ENCODE results near the gene TAP1. TPM values are rescaled to one million over a fixed set of nuclear protein-coding genes. Genes with fewer than 3 reads are reported as not detected.

The TAP1 gene
- total RNA-seq, 1 experiment from 2014 or later = 13.6 TPM

DNA sequence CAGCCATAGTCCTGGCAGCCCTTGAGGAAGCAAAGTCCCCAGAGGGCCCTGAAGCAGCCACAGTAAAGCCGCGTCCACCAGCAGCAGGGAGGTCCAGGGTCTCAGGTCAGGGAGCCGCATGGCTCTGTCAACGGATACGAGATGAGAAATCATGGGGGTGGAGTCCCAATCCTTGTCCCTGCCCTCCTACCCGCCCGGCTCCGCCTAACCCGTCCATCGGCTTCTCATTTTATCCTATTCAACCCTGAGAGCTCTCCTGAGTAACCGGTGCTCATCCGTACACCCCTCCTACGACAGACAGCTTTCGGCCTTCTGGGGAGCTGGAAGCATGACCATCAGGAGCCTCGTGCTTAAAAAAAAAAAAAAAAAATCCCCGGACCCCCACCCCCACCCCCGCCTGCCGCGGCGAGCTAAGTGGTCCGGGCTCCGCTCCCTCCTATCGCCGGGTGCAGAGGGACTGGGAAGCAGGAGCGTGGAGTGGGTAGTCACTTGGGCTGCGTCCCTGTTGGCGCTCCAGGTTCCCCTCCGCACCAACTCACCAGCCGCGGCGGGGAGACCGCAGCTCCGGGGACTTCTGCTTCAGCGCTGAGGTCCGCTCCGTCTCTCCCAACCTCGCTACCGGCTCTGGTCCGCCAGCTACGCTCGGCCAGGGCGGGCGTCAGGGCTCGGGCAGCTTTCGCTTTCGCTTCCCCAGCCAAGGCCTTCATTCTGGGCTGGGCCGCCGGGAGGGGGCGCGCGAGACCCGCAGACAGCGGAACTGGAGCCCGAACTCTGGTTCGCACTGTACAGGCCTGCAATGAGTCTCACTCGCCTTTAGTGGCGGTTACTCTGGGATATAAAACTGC is 15.2 kb downstream of the TAP1 start, which contains the start of gene TAP2 (continued):
- TF ChIP-seq SMAD4 (CRISPR knock-in tag; IDR thresholded peaks at IDR 0.05) (no peak), ETV6 (CRISPR knock-in tag; IDR thresholded peaks at IDR 0.05) (no peak), SP1 (CRISPR knock-in tag; conservative IDR thresholded peaks at IDR 0.05) (no peak; the same call in 1 of the 2 replicates), IRF2 (CRISPR knock-in tag; IDR thresholded peaks at IDR 0.05; ENCODE audit: borderline replicate concordance, low read depth) (peak; percentile 96), ZBTB21 (CRISPR knock-in tag; IDR thresholded peaks at IDR 0.05; ENCODE audit: borderline replicate concordance) (no peak), HMGA2 (CRISPR knock-in tag; IDR thresholded peaks at IDR 0.05) (no peak)
- TF ChIP-seq, protein P1, sequence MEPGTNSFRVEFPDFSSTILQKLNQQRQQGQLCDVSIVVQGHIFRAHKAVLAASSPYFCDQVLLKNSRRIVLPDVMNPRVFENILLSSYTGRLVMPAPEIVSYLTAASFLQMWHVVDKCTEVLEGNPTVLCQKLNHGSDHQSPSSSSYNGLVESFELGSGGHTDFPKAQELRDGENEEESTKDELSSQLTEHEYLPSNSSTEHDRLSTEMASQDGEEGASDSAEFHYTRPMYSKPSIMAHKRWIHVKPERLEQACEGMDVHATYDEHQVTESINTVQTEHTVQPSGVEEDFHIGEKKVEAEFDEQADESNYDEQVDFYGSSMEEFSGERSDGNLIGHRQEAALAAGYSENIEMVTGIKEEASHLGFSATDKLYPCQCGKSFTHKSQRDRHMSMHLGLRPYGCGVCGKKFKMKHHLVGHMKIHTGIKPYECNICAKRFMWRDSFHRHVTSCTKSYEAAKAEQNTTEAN (CRISPR knock-in tag; IDR thresholded peaks at IDR 0.05) = no peak
- TF ChIP-seq, protein P2, sequence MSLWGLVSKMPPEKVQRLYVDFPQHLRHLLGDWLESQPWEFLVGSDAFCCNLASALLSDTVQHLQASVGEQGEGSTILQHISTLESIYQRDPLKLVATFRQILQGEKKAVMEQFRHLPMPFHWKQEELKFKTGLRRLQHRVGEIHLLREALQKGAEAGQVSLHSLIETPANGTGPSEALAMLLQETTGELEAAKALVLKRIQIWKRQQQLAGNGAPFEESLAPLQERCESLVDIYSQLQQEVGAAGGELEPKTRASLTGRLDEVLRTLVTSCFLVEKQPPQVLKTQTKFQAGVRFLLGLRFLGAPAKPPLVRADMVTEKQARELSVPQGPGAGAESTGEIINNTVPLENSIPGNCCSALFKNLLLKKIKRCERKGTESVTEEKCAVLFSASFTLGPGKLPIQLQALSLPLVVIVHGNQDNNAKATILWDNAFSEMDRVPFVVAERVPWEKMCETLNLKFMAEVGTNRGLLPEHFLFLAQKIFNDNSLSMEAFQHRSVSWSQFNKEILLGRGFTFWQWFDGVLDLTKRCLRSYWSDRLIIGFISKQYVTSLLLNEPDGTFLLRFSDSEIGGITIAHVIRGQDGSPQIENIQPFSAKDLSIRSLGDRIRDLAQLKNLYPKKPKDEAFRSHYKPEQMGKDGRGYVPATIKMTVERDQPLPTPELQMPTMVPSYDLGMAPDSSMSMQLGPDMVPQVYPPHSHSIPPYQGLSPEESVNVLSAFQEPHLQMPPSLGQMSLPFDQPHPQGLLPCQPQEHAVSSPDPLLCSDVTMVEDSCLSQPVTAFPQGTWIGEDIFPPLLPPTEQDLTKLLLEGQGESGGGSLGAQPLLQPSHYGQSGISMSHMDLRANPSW (CRISPR knock-in tag; conservative IDR thresholded peaks at IDR 0.05; ENCODE audit: low read depth) = no peak
- TF ChIP-seq, protein P3, sequence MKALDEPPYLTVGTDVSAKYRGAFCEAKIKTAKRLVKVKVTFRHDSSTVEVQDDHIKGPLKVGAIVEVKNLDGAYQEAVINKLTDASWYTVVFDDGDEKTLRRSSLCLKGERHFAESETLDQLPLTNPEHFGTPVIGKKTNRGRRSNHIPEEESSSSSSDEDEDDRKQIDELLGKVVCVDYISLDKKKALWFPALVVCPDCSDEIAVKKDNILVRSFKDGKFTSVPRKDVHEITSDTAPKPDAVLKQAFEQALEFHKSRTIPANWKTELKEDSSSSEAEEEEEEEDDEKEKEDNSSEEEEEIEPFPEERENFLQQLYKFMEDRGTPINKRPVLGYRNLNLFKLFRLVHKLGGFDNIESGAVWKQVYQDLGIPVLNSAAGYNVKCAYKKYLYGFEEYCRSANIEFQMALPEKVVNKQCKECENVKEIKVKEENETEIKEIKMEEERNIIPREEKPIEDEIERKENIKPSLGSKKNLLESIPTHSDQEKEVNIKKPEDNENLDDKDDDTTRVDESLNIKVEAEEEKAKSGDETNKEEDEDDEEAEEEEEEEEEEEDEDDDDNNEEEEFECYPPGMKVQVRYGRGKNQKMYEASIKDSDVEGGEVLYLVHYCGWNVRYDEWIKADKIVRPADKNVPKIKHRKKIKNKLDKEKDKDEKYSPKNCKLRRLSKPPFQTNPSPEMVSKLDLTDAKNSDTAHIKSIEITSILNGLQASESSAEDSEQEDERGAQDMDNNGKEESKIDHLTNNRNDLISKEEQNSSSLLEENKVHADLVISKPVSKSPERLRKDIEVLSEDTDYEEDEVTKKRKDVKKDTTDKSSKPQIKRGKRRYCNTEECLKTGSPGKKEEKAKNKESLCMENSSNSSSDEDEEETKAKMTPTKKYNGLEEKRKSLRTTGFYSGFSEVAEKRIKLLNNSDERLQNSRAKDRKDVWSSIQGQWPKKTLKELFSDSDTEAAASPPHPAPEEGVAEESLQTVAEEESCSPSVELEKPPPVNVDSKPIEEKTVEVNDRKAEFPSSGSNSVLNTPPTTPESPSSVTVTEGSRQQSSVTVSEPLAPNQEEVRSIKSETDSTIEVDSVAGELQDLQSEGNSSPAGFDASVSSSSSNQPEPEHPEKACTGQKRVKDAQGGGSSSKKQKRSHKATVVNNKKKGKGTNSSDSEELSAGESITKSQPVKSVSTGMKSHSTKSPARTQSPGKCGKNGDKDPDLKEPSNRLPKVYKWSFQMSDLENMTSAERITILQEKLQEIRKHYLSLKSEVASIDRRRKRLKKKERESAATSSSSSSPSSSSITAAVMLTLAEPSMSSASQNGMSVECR (CRISPR knock-in tag; IDR thresholded peaks at IDR 0.05; ENCODE audit: borderline replicate concordance) = no peak
- TF ChIP-seq, protein P4, sequence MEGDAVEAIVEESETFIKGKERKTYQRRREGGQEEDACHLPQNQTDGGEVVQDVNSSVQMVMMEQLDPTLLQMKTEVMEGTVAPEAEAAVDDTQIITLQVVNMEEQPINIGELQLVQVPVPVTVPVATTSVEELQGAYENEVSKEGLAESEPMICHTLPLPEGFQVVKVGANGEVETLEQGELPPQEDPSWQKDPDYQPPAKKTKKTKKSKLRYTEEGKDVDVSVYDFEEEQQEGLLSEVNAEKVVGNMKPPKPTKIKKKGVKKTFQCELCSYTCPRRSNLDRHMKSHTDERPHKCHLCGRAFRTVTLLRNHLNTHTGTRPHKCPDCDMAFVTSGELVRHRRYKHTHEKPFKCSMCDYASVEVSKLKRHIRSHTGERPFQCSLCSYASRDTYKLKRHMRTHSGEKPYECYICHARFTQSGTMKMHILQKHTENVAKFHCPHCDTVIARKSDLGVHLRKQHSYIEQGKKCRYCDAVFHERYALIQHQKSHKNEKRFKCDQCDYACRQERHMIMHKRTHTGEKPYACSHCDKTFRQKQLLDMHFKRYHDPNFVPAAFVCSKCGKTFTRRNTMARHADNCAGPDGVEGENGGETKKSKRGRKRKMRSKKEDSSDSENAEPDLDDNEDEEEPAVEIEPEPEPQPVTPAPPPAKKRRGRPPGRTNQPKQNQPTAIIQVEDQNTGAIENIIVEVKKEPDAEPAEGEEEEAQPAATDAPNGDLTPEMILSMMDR (IDR thresholded peaks at IDR 0.05) = peak; percentile 85
- TF ChIP-seq, protein P5, sequence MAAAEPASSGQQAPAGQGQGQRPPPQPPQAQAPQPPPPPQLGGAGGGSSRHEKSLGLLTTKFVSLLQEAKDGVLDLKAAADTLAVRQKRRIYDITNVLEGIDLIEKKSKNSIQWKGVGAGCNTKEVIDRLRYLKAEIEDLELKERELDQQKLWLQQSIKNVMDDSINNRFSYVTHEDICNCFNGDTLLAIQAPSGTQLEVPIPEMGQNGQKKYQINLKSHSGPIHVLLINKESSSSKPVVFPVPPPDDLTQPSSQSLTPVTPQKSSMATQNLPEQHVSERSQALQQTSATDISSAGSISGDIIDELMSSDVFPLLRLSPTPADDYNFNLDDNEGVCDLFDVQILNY (CRISPR knock-in tag; IDR thresholded peaks at IDR 0.05) = 0 out of 2 replicates have a peak, but pooled peaks have one; percentile 20
- TF ChIP-seq, protein P6, sequence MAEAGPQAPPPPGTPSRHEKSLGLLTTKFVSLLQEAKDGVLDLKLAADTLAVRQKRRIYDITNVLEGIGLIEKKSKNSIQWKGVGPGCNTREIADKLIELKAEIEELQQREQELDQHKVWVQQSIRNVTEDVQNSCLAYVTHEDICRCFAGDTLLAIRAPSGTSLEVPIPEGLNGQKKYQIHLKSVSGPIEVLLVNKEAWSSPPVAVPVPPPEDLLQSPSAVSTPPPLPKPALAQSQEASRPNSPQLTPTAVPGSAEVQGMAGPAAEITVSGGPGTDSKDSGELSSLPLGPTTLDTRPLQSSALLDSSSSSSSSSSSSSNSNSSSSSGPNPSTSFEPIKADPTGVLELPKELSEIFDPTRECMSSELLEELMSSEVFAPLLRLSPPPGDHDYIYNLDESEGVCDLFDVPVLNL (CRISPR knock-in tag; IDR thresholded peaks at IDR 0.05; ENCODE audit: borderline replicate concordance, low read depth) = no peak
- TF ChIP-seq, protein P7, sequence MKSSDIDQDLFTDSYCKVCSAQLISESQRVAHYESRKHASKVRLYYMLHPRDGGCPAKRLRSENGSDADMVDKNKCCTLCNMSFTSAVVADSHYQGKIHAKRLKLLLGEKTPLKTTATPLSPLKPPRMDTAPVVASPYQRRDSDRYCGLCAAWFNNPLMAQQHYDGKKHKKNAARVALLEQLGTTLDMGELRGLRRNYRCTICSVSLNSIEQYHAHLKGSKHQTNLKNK (CRISPR knock-in tag; IDR thresholded peaks at IDR 0.05) = no peak
- TF ChIP-seq, protein P8, sequence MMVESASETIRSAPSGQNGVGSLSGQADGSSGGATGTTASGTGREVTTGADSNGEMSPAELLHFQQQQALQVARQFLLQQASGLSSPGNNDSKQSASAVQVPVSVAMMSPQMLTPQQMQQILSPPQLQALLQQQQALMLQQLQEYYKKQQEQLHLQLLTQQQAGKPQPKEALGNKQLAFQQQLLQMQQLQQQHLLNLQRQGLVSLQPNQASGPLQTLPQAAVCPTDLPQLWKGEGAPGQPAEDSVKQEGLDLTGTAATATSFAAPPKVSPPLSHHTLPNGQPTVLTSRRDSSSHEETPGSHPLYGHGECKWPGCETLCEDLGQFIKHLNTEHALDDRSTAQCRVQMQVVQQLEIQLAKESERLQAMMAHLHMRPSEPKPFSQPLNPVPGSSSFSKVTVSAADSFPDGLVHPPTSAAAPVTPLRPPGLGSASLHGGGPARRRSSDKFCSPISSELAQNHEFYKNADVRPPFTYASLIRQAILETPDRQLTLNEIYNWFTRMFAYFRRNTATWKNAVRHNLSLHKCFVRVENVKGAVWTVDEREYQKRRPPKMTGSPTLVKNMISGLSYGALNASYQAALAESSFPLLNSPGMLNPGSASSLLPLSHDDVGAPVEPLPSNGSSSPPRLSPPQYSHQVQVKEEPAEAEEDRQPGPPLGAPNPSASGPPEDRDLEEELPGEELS (CRISPR knock-in tag; IDR thresholded peaks at IDR 0.05) = no peak
- TF ChIP-seq, protein P9, sequence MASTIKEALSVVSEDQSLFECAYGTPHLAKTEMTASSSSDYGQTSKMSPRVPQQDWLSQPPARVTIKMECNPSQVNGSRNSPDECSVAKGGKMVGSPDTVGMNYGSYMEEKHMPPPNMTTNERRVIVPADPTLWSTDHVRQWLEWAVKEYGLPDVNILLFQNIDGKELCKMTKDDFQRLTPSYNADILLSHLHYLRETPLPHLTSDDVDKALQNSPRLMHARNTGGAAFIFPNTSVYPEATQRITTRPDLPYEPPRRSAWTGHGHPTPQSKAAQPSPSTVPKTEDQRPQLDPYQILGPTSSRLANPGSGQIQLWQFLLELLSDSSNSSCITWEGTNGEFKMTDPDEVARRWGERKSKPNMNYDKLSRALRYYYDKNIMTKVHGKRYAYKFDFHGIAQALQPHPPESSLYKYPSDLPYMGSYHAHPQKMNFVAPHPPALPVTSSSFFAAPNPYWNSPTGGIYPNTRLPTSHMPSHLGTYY (CRISPR knock-in tag; IDR thresholded peaks at IDR 0.05) = no peak
- TF ChIP-seq, protein P10, sequence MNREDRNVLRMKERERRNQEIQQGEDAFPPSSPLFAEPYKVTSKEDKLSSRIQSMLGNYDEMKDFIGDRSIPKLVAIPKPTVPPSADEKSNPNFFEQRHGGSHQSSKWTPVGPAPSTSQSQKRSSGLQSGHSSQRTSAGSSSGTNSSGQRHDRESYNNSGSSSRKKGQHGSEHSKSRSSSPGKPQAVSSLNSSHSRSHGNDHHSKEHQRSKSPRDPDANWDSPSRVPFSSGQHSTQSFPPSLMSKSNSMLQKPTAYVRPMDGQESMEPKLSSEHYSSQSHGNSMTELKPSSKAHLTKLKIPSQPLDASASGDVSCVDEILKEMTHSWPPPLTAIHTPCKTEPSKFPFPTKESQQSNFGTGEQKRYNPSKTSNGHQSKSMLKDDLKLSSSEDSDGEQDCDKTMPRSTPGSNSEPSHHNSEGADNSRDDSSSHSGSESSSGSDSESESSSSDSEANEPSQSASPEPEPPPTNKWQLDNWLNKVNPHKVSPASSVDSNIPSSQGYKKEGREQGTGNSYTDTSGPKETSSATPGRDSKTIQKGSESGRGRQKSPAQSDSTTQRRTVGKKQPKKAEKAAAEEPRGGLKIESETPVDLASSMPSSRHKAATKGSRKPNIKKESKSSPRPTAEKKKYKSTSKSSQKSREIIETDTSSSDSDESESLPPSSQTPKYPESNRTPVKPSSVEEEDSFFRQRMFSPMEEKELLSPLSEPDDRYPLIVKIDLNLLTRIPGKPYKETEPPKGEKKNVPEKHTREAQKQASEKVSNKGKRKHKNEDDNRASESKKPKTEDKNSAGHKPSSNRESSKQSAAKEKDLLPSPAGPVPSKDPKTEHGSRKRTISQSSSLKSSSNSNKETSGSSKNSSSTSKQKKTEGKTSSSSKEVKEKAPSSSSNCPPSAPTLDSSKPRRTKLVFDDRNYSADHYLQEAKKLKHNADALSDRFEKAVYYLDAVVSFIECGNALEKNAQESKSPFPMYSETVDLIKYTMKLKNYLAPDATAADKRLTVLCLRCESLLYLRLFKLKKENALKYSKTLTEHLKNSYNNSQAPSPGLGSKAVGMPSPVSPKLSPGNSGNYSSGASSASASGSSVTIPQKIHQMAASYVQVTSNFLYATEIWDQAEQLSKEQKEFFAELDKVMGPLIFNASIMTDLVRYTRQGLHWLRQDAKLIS (CRISPR knock-in tag; IDR thresholded peaks at IDR 0.05; ENCODE audit: borderline replicate concordance) = no peak
